ENCODE measurements around the gene ACAD8.

DNA sequence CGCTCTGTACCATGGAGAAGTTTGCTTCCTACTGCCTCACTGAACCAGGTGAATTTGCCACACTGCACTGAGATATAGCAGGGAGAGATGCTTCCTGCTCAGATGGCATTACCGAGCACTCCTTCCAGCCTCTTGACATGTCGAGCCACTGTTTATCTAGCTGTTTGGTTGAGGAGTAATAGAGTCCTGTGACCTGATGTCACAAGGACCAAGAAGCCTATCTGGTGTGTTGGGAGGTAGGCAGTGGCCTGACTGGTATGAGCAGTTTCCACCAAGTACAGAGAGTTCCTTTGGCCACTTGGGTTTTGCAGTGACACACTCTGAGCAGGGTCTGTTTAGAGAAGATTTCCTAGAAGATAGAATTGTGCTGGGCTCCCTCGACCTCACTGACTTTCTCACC is 5.2 kb downstream of the ACAD8 start:
- TF ChIP-seq, protein P1, sequence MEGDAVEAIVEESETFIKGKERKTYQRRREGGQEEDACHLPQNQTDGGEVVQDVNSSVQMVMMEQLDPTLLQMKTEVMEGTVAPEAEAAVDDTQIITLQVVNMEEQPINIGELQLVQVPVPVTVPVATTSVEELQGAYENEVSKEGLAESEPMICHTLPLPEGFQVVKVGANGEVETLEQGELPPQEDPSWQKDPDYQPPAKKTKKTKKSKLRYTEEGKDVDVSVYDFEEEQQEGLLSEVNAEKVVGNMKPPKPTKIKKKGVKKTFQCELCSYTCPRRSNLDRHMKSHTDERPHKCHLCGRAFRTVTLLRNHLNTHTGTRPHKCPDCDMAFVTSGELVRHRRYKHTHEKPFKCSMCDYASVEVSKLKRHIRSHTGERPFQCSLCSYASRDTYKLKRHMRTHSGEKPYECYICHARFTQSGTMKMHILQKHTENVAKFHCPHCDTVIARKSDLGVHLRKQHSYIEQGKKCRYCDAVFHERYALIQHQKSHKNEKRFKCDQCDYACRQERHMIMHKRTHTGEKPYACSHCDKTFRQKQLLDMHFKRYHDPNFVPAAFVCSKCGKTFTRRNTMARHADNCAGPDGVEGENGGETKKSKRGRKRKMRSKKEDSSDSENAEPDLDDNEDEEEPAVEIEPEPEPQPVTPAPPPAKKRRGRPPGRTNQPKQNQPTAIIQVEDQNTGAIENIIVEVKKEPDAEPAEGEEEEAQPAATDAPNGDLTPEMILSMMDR (IDR thresholded peaks at IDR 0.05), result no peak
- no peak for TF ChIP-seq POLR2A (IDR thresholded peaks at IDR 0.05)
- TF ChIP-seq POLR2AphosphoS5 (IDR thresholded peaks at IDR 0.05), result no peak
- TF ChIP-seq EP300 (IDR thresholded peaks at IDR 0.05), result no peak

Data from suprapubic skin (tissue), 4 donors.